Endodermal cell (in vitro differentiated cells): ENCODE data around the gene UBE2V1. TPM values are rescaled to one million over a fixed set of nuclear protein-coding genes. Genes with fewer than 3 reads are reported as not detected.

ENCODE experiments used
- DNase-seq: peaks from one replicate; pipeline ENCODE4 v3.0.0-alpha.2; 2017
- H3K27ac ChIP-seq: 2 replicates; pipeline ENCODE4 v1.5.1; 2013; ENCODE audit warnings: mild to moderate bottlenecking, low read depth, low read length, moderate library complexity
- H3K27me3 ChIP-seq: 2 replicates; pipeline ENCODE4 v1.6.1; 2013; ENCODE audit warnings: mild to moderate bottlenecking, low read length, moderate library complexity; ENCODE audit not compliant: insufficient read depth, control insufficient read depth, poor library complexity, severe bottlenecking
- H3K36me3 ChIP-seq: 2 replicates; pipeline ENCODE4 v1.7.0; 2013; ENCODE audit warnings: mild to moderate bottlenecking, low read length, moderate library complexity; ENCODE audit not compliant: control insufficient read depth, insufficient read depth
- H3K4me1 ChIP-seq: one replicate; pipeline ENCODE4 v1.7.0; 2013; ENCODE audit warnings: low read length; ENCODE audit not compliant: control insufficient read depth, insufficient read depth
- H3K4me3 ChIP-seq: 2 replicates; pipeline ENCODE4 v1.5.1; 2013; ENCODE audit warnings: mild to moderate bottlenecking, low read length, moderate library complexity
- H3K9ac ChIP-seq: 2 replicates; pipeline ENCODE4 v1.6.1; 2013; ENCODE audit warnings: mild to moderate bottlenecking, low read length, moderate library complexity; ENCODE audit not compliant: poor library complexity, severe bottlenecking; ENCODE audit errors: extremely low read depth
- H3K9me3 ChIP-seq: 2 replicates; pipeline ENCODE4 v1.6.1; 2013; ENCODE audit warnings: mild to moderate bottlenecking, low read length, moderate library complexity; ENCODE audit not compliant: control insufficient read depth
- H3K27ac Mint-ChIP-seq: 2 replicates; pipeline ENCODE4 v1.8.0; 2020; ENCODE audit warnings: mixed read lengths
- H3K27me3 Mint-ChIP-seq: 2 replicates; pipeline ENCODE4 v1.8.0; 2021; ENCODE audit warnings: mild to moderate bottlenecking, mixed read lengths; ENCODE audit not compliant: insufficient read depth
- H3K36me3 Mint-ChIP-seq: 2 replicates; pipeline ENCODE4 v1.8.0; 2020; ENCODE audit warnings: low read depth, mixed read lengths
- H3K4me1 Mint-ChIP-seq: 2 replicates; pipeline ENCODE4 v1.8.0; 2020; ENCODE audit warnings: mixed read lengths
- H3K4me3 Mint-ChIP-seq: 2 replicates; pipeline ENCODE4 v1.8.0; 2020; ENCODE audit warnings: mild to moderate bottlenecking, moderate library complexity, mixed read lengths
- H3K9me3 Mint-ChIP-seq: 2 replicates; pipeline ENCODE4 v1.8.0; 2020; ENCODE audit warnings: mild to moderate bottlenecking, mixed read lengths
- CTCF ChIP-seq: fragments of 200-600 bp; sonication (generic); conservative IDR thresholded peaks from 2 replicates; pipeline ENCODE4 v1.5.0; 2021; ENCODE audit warnings: antibody characterized with exemption, mild to moderate bottlenecking
- WGBS, 2 experiments: methylation state at CpG; one replicate each; pipeline versions ENCODE4 v1.1.5 to v1.1.7; 2013; ENCODE audit warnings: missing lambda C conversion rate in 2 of 2, mixed read lengths in 1 of 2; ENCODE audit not compliant: insufficient coverage in 1 of 2, insufficient read length in 1 of 2; 5-methylcytosine and 5-hydroxymethylcytosine counted together
- total RNA-seq, 2 donors: library from RNA; stranded (reverse); fragmentation: NEBNext Ultra II Directional in 1 of 2; extraction: Animal tissue kit (Norgen Biotek cat#: 25700) in 1 of 2; gene quantifications; 2 replicates in 1 of 2; 3 replicates in 1 of 2; pipeline ENCODE4 v1.2.1, GENCODE V29; 2021

UBE2V1 gene
- total RNA-seq, 2 donors from 2014 or later, result 165 to 168 TPM

DNA sequence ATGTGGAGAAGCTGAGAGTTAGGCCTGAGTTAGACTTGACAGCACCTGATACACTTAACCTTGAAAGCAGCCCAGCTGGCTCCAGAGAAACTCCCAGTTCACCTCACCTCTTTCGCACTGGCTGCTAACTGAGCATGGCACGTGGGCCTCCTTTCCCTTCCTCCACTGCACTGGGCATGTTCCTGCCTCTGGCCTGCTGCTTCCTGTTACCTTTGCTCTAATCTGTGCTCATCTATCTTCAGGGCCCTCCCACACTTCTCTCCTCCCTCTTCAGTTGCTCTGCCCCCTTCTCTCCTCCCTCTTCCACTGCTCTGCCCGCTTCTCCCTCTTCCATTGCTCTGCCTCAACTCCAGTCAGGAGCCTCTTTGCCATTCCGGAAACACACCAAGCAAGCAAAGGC is 13.7 kb upstream of the UBE2V1 start:
- peaks cover 84% of the 10 kb centered on the region for H3K36me3 Mint-ChIP-seq
- no peak overlapping the region for H3K27ac ChIP-seq
- no peak overlapping the region for H3K4me3 Mint-ChIP-seq
- H3K27ac Mint-ChIP-seq, result no peak overlapping the region
- no peak overlapping the region for H3K9ac ChIP-seq
- no peak overlapping the region for H3K4me3 ChIP-seq
- DNase-seq, result no peak
- no peaks in the 10 kb centered on the region for H3K27me3 Mint-ChIP-seq
- H3K4me1 ChIP-seq, result no peaks in the 10 kb centered on the region
- no peaks in the 10 kb centered on the region for H3K4me1 Mint-ChIP-seq
- 67 to 96% methylated on average over 1 to 4 of the region's 4 CpGs for WGBS, 2 experiments
- H3K27me3 ChIP-seq, result no peaks in the 10 kb centered on the region
- peaks cover 59% of the 10 kb centered on the region for H3K36me3 ChIP-seq
- peaks cover 5% of the 10 kb centered on the region for H3K9me3 Mint-ChIP-seq
- TF ChIP-seq CTCF, result no peak
- no peaks in the 10 kb centered on the region for H3K9me3 ChIP-seq

DNA sequence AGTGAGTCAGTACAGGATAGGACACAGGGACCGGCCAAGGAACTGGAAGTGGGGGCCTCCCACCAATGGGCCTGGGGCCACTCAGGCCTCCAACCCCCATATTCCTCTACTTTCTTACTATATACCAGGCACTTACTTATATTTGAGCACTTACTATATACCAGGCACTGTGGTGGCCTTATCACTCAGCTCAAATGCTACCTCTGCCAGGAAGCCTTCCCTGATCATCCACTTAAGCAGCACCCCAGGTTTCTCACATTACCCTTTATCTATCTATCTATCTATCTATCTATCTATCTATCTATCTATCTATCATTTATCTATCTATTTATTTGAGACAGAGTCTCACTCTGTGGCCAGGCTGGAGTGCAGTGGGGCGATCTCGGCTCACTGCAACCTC is 12.3 kb upstream of the UBE2V1 start:
- no peak overlapping the region for H3K9ac ChIP-seq
- no peaks in the 10 kb centered on the region for H3K27me3 ChIP-seq
- H3K36me3 ChIP-seq, result peaks cover 53% of the 10 kb centered on the region
- no peak for DNase-seq
- Mint-ChIP-seq H3K9me3 (peaks cover 5% of the 10 kb centered on the region), H3K4me1 (no peaks in the 10 kb centered on the region), H3K4me3 (no peak overlapping the region), H3K36me3 (peaks cover 72% of the 10 kb centered on the region), H3K27ac (no peak overlapping the region), H3K27me3 (no peaks in the 10 kb centered on the region)
- H3K4me3 ChIP-seq, result no peak overlapping the region
- no peak overlapping the region for H3K27ac ChIP-seq
- 96 to 100% methylated on average over 2 to 3 of the region's 3 CpGs for WGBS, 2 experiments
- H3K4me1 ChIP-seq, result no peaks in the 10 kb centered on the region
- H3K9me3 ChIP-seq, result no peaks in the 10 kb centered on the region
- TF ChIP-seq CTCF, result no peak

- Histone ChIP-seq H3K36me3 (peaks cover 50% of the 10 kb centered on the region), H3K9ac (no peak overlapping the region), H3K4me1 (no peaks in the 10 kb centered on the region), H3K27me3 (no peaks in the 10 kb centered on the region), H3K4me3 (no peak overlapping the region), H3K9me3 (no peaks in the 10 kb centered on the region), H3K27ac (no peak overlapping the region)
- H3K4me1 Mint-ChIP-seq, result no peaks in the 10 kb centered on the region
- no peak overlapping the region for H3K27ac Mint-ChIP-seq
- no peak for DNase-seq
- WGBS, 2 experiments, result 91 to 100% methylated on average over 2 to 9 of the region's 9 CpGs
- peaks cover 5% of the 10 kb centered on the region for H3K9me3 Mint-ChIP-seq
- peaks cover 67% of the 10 kb centered on the region for H3K36me3 Mint-ChIP-seq
- TF ChIP-seq CTCF, result no peak
- H3K27me3 Mint-ChIP-seq, result no peaks in the 10 kb centered on the region
- H3K4me3 Mint-ChIP-seq, result no peak overlapping the region
Measured at GRCh38 chr20:50124496-50124895, 11.5 kb upstream of the UBE2V1 start.
